ENCODE measurements around the gene TNFRSF9. TPM values are rescaled to one million over a fixed set of nuclear protein-coding genes. Genes with fewer than 3 reads are reported as not detected.
"Not testable (repeated sequence)": the region's sequence is repeated elsewhere in the genome, so short reads cannot be mapped to it uniquely, and the experiment has no call there.

Gene TNFRSF9
- total and polyA plus RNA-seq, 2 of the 8 experiments (the other 6 are each of a cell fraction or from before 2014, with no cell fraction given), result not detected

GRCh38 chr1:7953850-7954609 lies 13.4 kb upstream of the TNFRSF9 start (continued):
- TF ChIP-seq RBBP5 (IDR thresholded peaks at IDR 0.05; ENCODE audit: borderline replicate concordance, low read depth, low read length), result no peak
- TF ChIP-seq SIX5 (IDR thresholded peaks at IDR 0.05; ENCODE audit: low read depth, low read length), result no peak
- TF ChIP-seq TCF12 (IDR thresholded peaks at IDR 0.05; ENCODE audit: low read depth, low read length), result no peak
- TF ChIP-seq MAFK (IDR thresholded peaks at IDR 0.05; ENCODE audit: low read depth, low read length), result no peak
- TF ChIP-seq CEBPB (IDR thresholded peaks at IDR 0.05; ENCODE audit: low read depth, low read length), result no peak
- no peak for TF ChIP-seq KDM5A (IDR thresholded peaks at IDR 0.05; ENCODE audit: low read length)
- TF ChIP-seq ATF2 (IDR thresholded peaks at IDR 0.05; ENCODE audit: low read length), result no peak

- H2BK120ac ChIP-seq (replicated peaks; ENCODE audit: low read depth, low read length); H3K9me3 ChIP-seq (ENCODE audit: insufficient read depth in 2 of 2, low read depth in 1 of 2, low read length in 1 of 2); H3K23me2 ChIP-seq (ENCODE audit: low read depth, low read length); H3K14ac ChIP-seq (ENCODE audit: insufficient read length); H2AFZ ChIP-seq (ENCODE audit: low read length); H3K56ac ChIP-seq (replicated peaks; ENCODE audit: insufficient read length, low read depth, low read length); H4K20me1 ChIP-seq (replicated peaks in 1 of 2; ENCODE audit: control insufficient read depth in 1 of 2, insufficient read depth in 2 of 2, low read length in 2 of 2); H2AK5ac ChIP-seq (ENCODE audit: low read depth, low read length); H3K18ac ChIP-seq (ENCODE audit: extremely low read depth, low read length); POLR2A ChIA-PET (ENCODE audit: partially characterized antibody); H4K8ac ChIP-seq (ENCODE audit: extremely low read depth, insufficient read depth, low read length); H3K36me3 ChIP-seq (ENCODE audit: control insufficient read depth in 2 of 4, insufficient read depth in 4 of 4, low read length in 3 of 4); H3K23ac ChIP-seq (ENCODE audit: insufficient read length); H2BK15ac ChIP-seq (ENCODE audit: low read length); H3K4me1 ChIP-seq (replicated peaks in 1 of 4; ENCODE audit: control insufficient read depth in 3 of 4, insufficient read depth in 4 of 4, low read length in 3 of 4); H3K79me2 ChIP-seq (ENCODE audit: control insufficient read depth in 1 of 2, insufficient read depth in 2 of 2, low read length in 2 of 2); H3K27ac ChIP-seq (ENCODE audit: low read depth, low read length); H3K4me2 ChIP-seq (ENCODE audit: insufficient read depth in 1 of 2, low read depth in 2 of 2, low read length in 2 of 2); H3K4ac ChIP-seq (replicated peaks; ENCODE audit: insufficient read length, low read depth, low read length); H2BK12ac ChIP-seq (ENCODE audit: low read depth, low read length); H4K91ac ChIP-seq (replicated peaks; ENCODE audit: insufficient read length, low read length); H3K9ac ChIP-seq (replicated peaks in 1 of 4; ENCODE audit: extremely low read depth in 1 of 4, low read depth in 3 of 4, low read length in 3 of 4); DNase-seq (ENCODE audit: low read depth in 1 of 2, low spot score in 2 of 2); H3K27me3 ChIP-seq (replicated peaks in 1 of 4; ENCODE audit: control insufficient read depth in 3 of 4, extremely low read depth in 1 of 4, insufficient read depth in 3 of 4, low read length in 3 of 4); H3K79me1 ChIP-seq (ENCODE audit: low read depth, low read length); H2BK5ac ChIP-seq (ENCODE audit: low read depth, low read length); H2BK20ac ChIP-seq (ENCODE audit: low read length); CTCF ChIA-PET (ENCODE audit: partially characterized antibody); H3K4me3 ChIP-seq (ENCODE audit: extremely low read depth in 1 of 4, insufficient read depth in 2 of 4, low read depth in 3 of 4, low read length in 4 of 4); H4K5ac ChIP-seq (ENCODE audit: insufficient read length, low read depth, low read length); FAIRE-seq: not testable (repeated sequence)
- no CpG with 5 or more reads among the region's 30 CpGs for WGBS, 2 experiments (ENCODE audit: extremely low coverage in 1 of 2, insufficient coverage in 1 of 2, insufficient read length in 1 of 2, insufficient replicate concordance in 2 of 2, low coverage in 1 of 2, low lambda C conversion rate in 2 of 2, missing lambda C conversion rate in 1 of 2)
Measured at GRCh38 chr1:7952791-7953190, 12.2 kb upstream of the TNFRSF9 start.

Data from H1 (cell line).